CD14-positive monocyte (primary cell): Measurements from ENCODE around the gene DSTN. TPM values are rescaled to one million over a fixed set of nuclear protein-coding genes. Genes with fewer than 3 reads are reported as not detected.

Source experiments
- DNase-seq, 3 donors: peaks; one replicate each; pipeline ENCODE4 v3.0.0-alpha.2; 2011 to 2022
- H2AFZ ChIP-seq: 2 replicates; pipeline ENCODE4 v1.6.0; 2012; ENCODE audit warnings: mild to moderate bottlenecking, low read depth, low read length, inconsistent platforms; ENCODE audit not compliant: insufficient read depth, poor library complexity, severe bottlenecking
- H3K27ac ChIP-seq, 2 donors: 1 replicate in 1 of 2; 2 replicates in 1 of 2; pipeline ENCODE4 v1.5.1; 2012 to 2013; ENCODE audit warnings: low read length in 2 of 2, control low read depth in 1 of 2, inconsistent platforms in 1 of 2, low read depth in 1 of 2, mild to moderate bottlenecking in 1 of 2
- H3K27me3 ChIP-seq, 2 donors: one replicate each; pipeline versions ENCODE4 v1.6.0 to v1.6.1; 2011 to 2013; ENCODE audit warnings: low read length in 2 of 2; ENCODE audit not compliant: control insufficient read depth in 2 of 2, insufficient read depth in 2 of 2
- H3K36me3 ChIP-seq, 2 donors: replicated peaks in 1 of 2; 1 replicate in 1 of 2; 2 replicates in 1 of 2; pipeline versions ENCODE4 v1.5.1 to v1.6.1; 2012 to 2013; ENCODE audit warnings: low read length in 2 of 2, control low read depth in 1 of 2, inconsistent platforms in 1 of 2, mild to moderate bottlenecking in 1 of 2; ENCODE audit not compliant: insufficient read depth in 2 of 2, control insufficient read depth in 1 of 2
- H3K4me1 ChIP-seq, 2 donors: 1 replicate in 1 of 2; 2 replicates in 1 of 2; pipeline versions ENCODE4 v1.5.1 to v1.6.1; 2012 to 2013; ENCODE audit warnings: low read length in 2 of 2, control low read depth in 1 of 2, inconsistent platforms in 1 of 2, mild to moderate bottlenecking in 1 of 2, moderate library complexity in 1 of 2; ENCODE audit not compliant: insufficient read depth in 2 of 2, control insufficient read depth in 1 of 2
- H3K4me2 ChIP-seq: replicated peaks from 2 replicates; pipeline ENCODE3; 2012; ENCODE audit warnings: low read length, moderate library complexity, mild to moderate bottlenecking; ENCODE audit not compliant: poor library complexity, severe bottlenecking; ENCODE audit errors: extremely low read depth
- H3K4me3 ChIP-seq, 3 experiments: fragments of 200-600 bp in 1 of 3; sonication (generic) in 1 of 3; replicated peaks in 1 of 3; 1 replicate in 2 of 3; 2 replicates in 1 of 3; pipeline ENCODE4 v1.5.1; 2011 to 2013; ENCODE audit warnings: low read length in 3 of 3, mild to moderate bottlenecking in 3 of 3, control low read depth in 2 of 3, low read depth in 2 of 3, inconsistent platforms in 1 of 3, moderate library complexity in 1 of 3
- H3K79me2 ChIP-seq: 2 replicates; pipeline ENCODE4 v1.6.0; 2012; ENCODE audit warnings: mild to moderate bottlenecking, control low read depth, inconsistent platforms, low read length, moderate library complexity; ENCODE audit not compliant: insufficient read depth
- H3K9ac ChIP-seq: 2 replicates; pipeline ENCODE4 v1.6.0; 2017; ENCODE audit warnings: low read length, mild to moderate bottlenecking; ENCODE audit not compliant: insufficient read depth, poor library complexity, severe bottlenecking
- H3K9me3 ChIP-seq, 2 donors: replicated peaks in 1 of 2; 1 replicate in 1 of 2; 2 replicates in 1 of 2; pipeline versions ENCODE4 v1.5.1 to v1.6.1; 2012 to 2013; ENCODE audit warnings: low read length in 2 of 2, control low read depth in 1 of 2; ENCODE audit not compliant: control insufficient read depth in 1 of 2, insufficient read depth in 1 of 2
- H4K20me1 ChIP-seq: 2 replicates; pipeline ENCODE4 v1.6.0; 2012; ENCODE audit warnings: mild to moderate bottlenecking, low read length, control low read depth, moderate library complexity; ENCODE audit not compliant: insufficient read depth
- H3K27ac Mint-ChIP-seq, 7 donors: one replicate each; pipeline ENCODE4 v1.8.0; 2020; ENCODE audit warnings: mild to moderate bottlenecking in 7 of 7, mixed read lengths in 7 of 7, moderate library complexity in 6 of 7, inconsistent platforms in 2 of 7
- H3K27me3 Mint-ChIP-seq, 3 donors: one replicate each; pipeline ENCODE4 v1.8.0; 2021 to 2022; ENCODE audit warnings: low read depth in 3 of 3, mild to moderate bottlenecking in 3 of 3, mixed read lengths in 3 of 3, moderate library complexity in 3 of 3, inconsistent platforms in 1 of 3
- H3K36me3 Mint-ChIP-seq, 2 donors: one replicate each; pipeline ENCODE4 v1.8.0; 2020; ENCODE audit warnings: mixed read lengths in 2 of 2, inconsistent platforms in 1 of 2, mild to moderate bottlenecking in 1 of 2
- H3K4me1 Mint-ChIP-seq: one replicate; pipeline ENCODE4 v1.8.0; 2020; ENCODE audit warnings: mild to moderate bottlenecking, mixed read lengths
- H3K4me3 Mint-ChIP-seq, 2 donors: one replicate each; pipeline ENCODE4 v1.8.0; 2020; ENCODE audit warnings: mild to moderate bottlenecking in 2 of 2, mixed read lengths in 2 of 2, moderate library complexity in 1 of 2
- H3K9me3 Mint-ChIP-seq, 7 donors: one replicate each; pipeline ENCODE4 v1.8.0; 2020 to 2022; ENCODE audit warnings: mixed read lengths in 7 of 7, mild to moderate bottlenecking in 6 of 7, moderate library complexity in 6 of 7, inconsistent platforms in 2 of 7
- CTCF ChIP-seq: fragments of 200-600 bp; IDR thresholded peaks from one replicate; pipeline ENCODE4 v1.8.0; 2022; ENCODE audit warnings: antibody characterized with exemption, mild to moderate bottlenecking
- WGBS: methylation state at CpG from one replicate; pipeline ENCODE4 v1.1.5; 2013; ENCODE audit warnings: missing lambda C conversion rate; ENCODE audit not compliant: insufficient coverage; 5-methylcytosine and 5-hydroxymethylcytosine counted together
- intact Hi-C, 2 donors: fragments of 100-400 bp; cut with micrococcal nuclease; formaldehyde crosslinking; loops; one replicate each; pipeline versions ENCODE4 v1.15.0 to v1.15.1; 2023
- polyA plus RNA-seq, 3 donors: library from polyadenylated mRNA; depleted of rRNA in 1 of 3; unstranded in 2 of 3; stranded (reverse) in 1 of 3; fragments of 300-500 nt in 2 of 3; fragments of >200 nt in 1 of 3; fragmentation: Illumina TruSeq in 2 of 3; gene quantifications; 1 replicate in 2 of 3; 2 replicates in 1 of 3; pipeline ENCODE4 v1.2.3, GENCODE V29; 2012 to 2021

Gene DSTN
- polyA plus RNA-seq, 3 donors, result 15.6 to 63.8 (median 58.4) TPM

- H3K36me3 Mint-ChIP-seq, result peaks cover 51 to 85% of the 10 kb centered on the region in 2 donors
- 99% methylated on average over 11 of the region's 11 CpGs for WGBS
- peak overlapping the region in 2 of 7 donors; percentile 1 to 40 for H3K27ac Mint-ChIP-seq
- H4K20me1 ChIP-seq, result peaks cover 61% of the 10 kb centered on the region
- H3K27ac ChIP-seq, result no peak overlapping the region
- H3K27me3 Mint-ChIP-seq, result peaks cover 0 to 2% (median 0%) of the 10 kb centered on the region in 3 donors
- H3K4me2 ChIP-seq, result no peak overlapping the region
- TF ChIP-seq CTCF, result no peak
- peaks cover 6% of the 10 kb centered on the region for H3K4me1 Mint-ChIP-seq
- H3K4me3 Mint-ChIP-seq, result no peak overlapping the region
- H3K9me3 ChIP-seq, result no peaks in the 10 kb centered on the region
- no peaks in the 10 kb centered on the region for H3K27me3 ChIP-seq
- H3K36me3 ChIP-seq, result peaks cover 61 to 100% of the 10 kb centered on the region in 2 donors
- H3K79me2 ChIP-seq, result peaks cover 33% of the 10 kb centered on the region
- no peak overlapping the region for H2AFZ ChIP-seq
- peaks cover 0 to 1% (median 0%) of the 10 kb centered on the region in 7 donors for H3K9me3 Mint-ChIP-seq
- no peaks in the 10 kb centered on the region for H3K4me1 ChIP-seq
- DNase-seq, result no peak
- no peak overlapping the region for H3K4me3 ChIP-seq
- no peak overlapping the region for H3K9ac ChIP-seq
- intact Hi-C loops, result no loop called here
These were observed 72.1 kb downstream of the DSTN start for GRCh38 chr20:17641993-17642392.

- Mint-ChIP-seq H3K36me3 (peaks cover 47 to 79% of the 10 kb centered on the region in 2 donors), H3K27ac (peak overlapping the region in 5 of 7 donors; percentile 5 to 69 (median 33))
- H3K4me1 ChIP-seq, result no peaks in the 10 kb centered on the region
These were observed 72.8 kb downstream of the DSTN start for GRCh38 chr20:17642404-17643269.

More at GRCh38 chr20:17642404-17643269, 72.8 kb downstream of the DSTN start:
- DNase-seq, result no peak
- H3K27me3 ChIP-seq, result no peaks in the 10 kb centered on the region
- TF ChIP-seq CTCF, result no peak
- peaks cover 39% of the 10 kb centered on the region for H3K79me2 ChIP-seq
- no peaks in the 10 kb centered on the region for H3K9me3 ChIP-seq
- Mint-ChIP-seq H3K4me3 (no peak overlapping the region), H3K9me3 (peaks cover 0 to 1% (median 0%) of the 10 kb centered on the region in 7 donors), H3K4me1 (peaks cover 9% of the 10 kb centered on the region), H3K27me3 (peaks cover 0 to 2% (median 0%) of the 10 kb centered on the region in 3 donors)
- H3K27ac ChIP-seq, result no peak overlapping the region
- peaks cover 67% of the 10 kb centered on the region for H4K20me1 ChIP-seq
- no peak overlapping the region for H3K4me2 ChIP-seq
- H2AFZ ChIP-seq, result no peak overlapping the region
- intact Hi-C loops, result no loop called here
- H3K9ac ChIP-seq, result no peak overlapping the region
- H3K36me3 ChIP-seq, result peaks cover 58 to 98% of the 10 kb centered on the region in 2 donors
- WGBS, result 89% methylated on average over 12 of the region's 19 CpGs
- no peak overlapping the region for H3K4me3 ChIP-seq
